Stomach (tissue), 9 donors: Measurements from ENCODE around the gene CETN1. TPM values are rescaled to one million over a fixed set of nuclear protein-coding genes. Genes with fewer than 3 reads are reported as not detected.

Experiments used
- DNase-seq, 2 donors: peaks; one replicate each; pipeline versions ENCODE4 v3.0.0 to v3.0.0-alpha.2; 2013 to 2019
- H3K27ac ChIP-seq, 5 donors: fragments of 200-600 bp in 4 of 5; sonication (generic) in 4 of 5; one replicate each; pipeline ENCODE4 v1.5.1; 2013 to 2019; ENCODE audit warnings: mild to moderate bottlenecking in 1 of 5, moderate library complexity in 1 of 5
- H3K27me3 ChIP-seq, 3 donors: fragments of 200-600 bp; sonication (generic); one replicate each; pipeline ENCODE4 v1.5.1; 2017 to 2019; ENCODE audit warnings: mixed run types in 1 of 3
- H3K36me3 ChIP-seq, 4 donors: fragments of 200-600 bp; sonication (generic); 1 replicate in 3 of 4; 2 replicates in 1 of 4; pipeline ENCODE4 v1.5.1; 2016 to 2019
- H3K4me1 ChIP-seq, 4 donors: fragments of 200-600 bp; sonication (generic); one replicate each; pipeline ENCODE4 v1.5.1; 2016 to 2019
- H3K4me3 ChIP-seq, 4 donors: fragments of 200-600 bp; sonication (generic) in 3 of 4; one replicate each; pipeline ENCODE4 v1.5.1; 2016 to 2019; ENCODE audit warnings: mild to moderate bottlenecking in 1 of 4
- H3K9me3 ChIP-seq, 4 donors: fragments of 200-600 bp; sonication (generic); one replicate each; pipeline ENCODE4 v1.5.1; 2016 to 2019
- EP300 ChIP-seq: sonication (generic); formaldehyde crosslinking; IDR thresholded peaks from one replicate; pipeline ENCODE4 v1.6.1; 2017; ENCODE audit warnings: antibody characterized with exemption
- POLR2A ChIP-seq, 4 donors: fragments of 450-650 bp; IDR thresholded peaks; one replicate each; pipeline ENCODE4 v1.6.1; 2016; ENCODE audit warnings: antibody characterized with exemption in 4 of 4, control low read depth in 2 of 4, mild to moderate bottlenecking in 1 of 4, moderate library complexity in 1 of 4
- POLR2AphosphoS5 ChIP-seq, 3 donors: sonication (generic); formaldehyde crosslinking; IDR thresholded peaks; one replicate each; pipeline ENCODE4 v1.6.1; 2016; ENCODE audit warnings: antibody characterized with exemption in 3 of 3
- WGBS, 5 donors: extraction: QIAGEN DNeasy Blood & Tissue Kit in 3 of 5; methylation state at CpG; one replicate each; pipeline versions ENCODE4 v1.1.5 to v1.1.7; 2013 to 2018; 5-methylcytosine and 5-hydroxymethylcytosine counted together
- intact Hi-C: fragments of 100-400 bp; cut with DNase I; formaldehyde crosslinking; loops from one replicate; pipeline ENCODE4 v1.15.1; 2023; ENCODE audit warnings: low total_unique reads
- polyA plus RNA-seq, 3 donors: library from polyadenylated mRNA; stranded (reverse); fragments of 200-250 nt; gene quantifications; one replicate each; pipeline ENCODE4 v1.2.3, GENCODE V29; 2013
- total RNA-seq, 5 donors: library from RNA; depleted of rRNA; stranded (reverse); fragments of >200 nt; gene quantifications; one replicate each; pipeline versions ENCODE4 v1.1.0 to v1.2.3, GENCODE V29; 2014 to 2016
- TF ChIP-seq, protein P1 (sequence below), 7 experiments: fragments of 450-650 bp in 4 of 7; fragments of 200-600 bp in 3 of 7; sonication (generic) in 3 of 7; IDR thresholded peaks; one replicate each; pipeline ENCODE4 v1.5.1; 2016 to 2019; ENCODE audit warnings: antibody characterized with exemption in 7 of 7, control low read depth in 2 of 7, mild to moderate bottlenecking in 1 of 7
- donor health status: healthy with polysubstance abuse.
- donor health status: Bipolar disorder and iron deficiency.
- donor health status: healthy.

CETN1 gene
- total and polyA plus RNA-seq, 8 donors = not detected

DNA sequence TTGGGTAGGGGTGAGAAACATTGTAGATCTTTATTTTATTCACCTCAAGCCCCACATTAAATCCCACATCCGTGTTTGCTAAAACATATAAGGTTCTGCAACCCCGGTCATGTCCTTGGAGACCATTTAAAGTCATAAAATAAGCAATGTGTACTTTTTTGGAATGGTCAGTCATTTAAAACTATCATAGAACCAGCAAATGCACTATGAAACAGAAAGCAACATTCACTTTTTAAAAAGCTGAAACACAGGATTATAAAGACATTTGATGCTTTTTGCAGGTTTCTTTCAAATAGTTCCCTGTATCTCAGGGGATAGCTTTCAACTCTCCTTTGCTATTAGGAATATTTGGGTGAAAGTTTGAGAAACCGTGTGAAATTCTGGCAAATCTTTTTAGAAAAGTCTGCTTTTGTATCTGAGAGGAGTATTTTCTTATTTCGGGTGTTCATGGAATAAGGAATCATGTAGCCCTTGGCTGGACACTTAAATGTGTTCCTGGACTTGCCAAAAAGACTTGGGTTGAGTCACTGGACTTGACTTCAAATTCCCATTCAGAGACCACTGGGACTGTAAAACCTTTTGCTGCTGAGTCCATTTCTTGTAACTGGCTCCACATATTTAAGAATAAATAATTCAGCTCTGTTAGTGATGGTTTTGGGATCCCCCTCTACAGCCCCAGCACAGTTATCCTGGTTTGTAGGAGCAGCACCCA, 5.9 kb upstream of the CETN1 start:
- intact Hi-C loops = no loop called here
- Histone ChIP-seq H3K27ac (no peak overlapping the region), H3K36me3 (no peaks in the 10 kb centered on the region), H3K27me3 (no peaks in the 10 kb centered on the region), H3K9me3 (no peaks in the 10 kb centered on the region), H3K4me1 (peaks cover 0 to 14% (median 6%) of the 10 kb centered on the region in 4 donors), H3K4me3 (no peak overlapping the region)
- 48 to 73% (median 72%) methylated on average over 4 of the region's 4 CpGs for WGBS, 5 donors
- peak in 1 of 2 donors; percentile 53 for DNase-seq
- TF ChIP-seq POLR2AphosphoS5 (IDR thresholded peaks at IDR 0.05) (no peak), EP300 (no peak), POLR2A (IDR thresholded peaks at IDR 0.05) (no peak)
- TF ChIP-seq, protein P1, sequence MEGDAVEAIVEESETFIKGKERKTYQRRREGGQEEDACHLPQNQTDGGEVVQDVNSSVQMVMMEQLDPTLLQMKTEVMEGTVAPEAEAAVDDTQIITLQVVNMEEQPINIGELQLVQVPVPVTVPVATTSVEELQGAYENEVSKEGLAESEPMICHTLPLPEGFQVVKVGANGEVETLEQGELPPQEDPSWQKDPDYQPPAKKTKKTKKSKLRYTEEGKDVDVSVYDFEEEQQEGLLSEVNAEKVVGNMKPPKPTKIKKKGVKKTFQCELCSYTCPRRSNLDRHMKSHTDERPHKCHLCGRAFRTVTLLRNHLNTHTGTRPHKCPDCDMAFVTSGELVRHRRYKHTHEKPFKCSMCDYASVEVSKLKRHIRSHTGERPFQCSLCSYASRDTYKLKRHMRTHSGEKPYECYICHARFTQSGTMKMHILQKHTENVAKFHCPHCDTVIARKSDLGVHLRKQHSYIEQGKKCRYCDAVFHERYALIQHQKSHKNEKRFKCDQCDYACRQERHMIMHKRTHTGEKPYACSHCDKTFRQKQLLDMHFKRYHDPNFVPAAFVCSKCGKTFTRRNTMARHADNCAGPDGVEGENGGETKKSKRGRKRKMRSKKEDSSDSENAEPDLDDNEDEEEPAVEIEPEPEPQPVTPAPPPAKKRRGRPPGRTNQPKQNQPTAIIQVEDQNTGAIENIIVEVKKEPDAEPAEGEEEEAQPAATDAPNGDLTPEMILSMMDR (IDR thresholded peaks at IDR 0.05) = no peak

DNA sequence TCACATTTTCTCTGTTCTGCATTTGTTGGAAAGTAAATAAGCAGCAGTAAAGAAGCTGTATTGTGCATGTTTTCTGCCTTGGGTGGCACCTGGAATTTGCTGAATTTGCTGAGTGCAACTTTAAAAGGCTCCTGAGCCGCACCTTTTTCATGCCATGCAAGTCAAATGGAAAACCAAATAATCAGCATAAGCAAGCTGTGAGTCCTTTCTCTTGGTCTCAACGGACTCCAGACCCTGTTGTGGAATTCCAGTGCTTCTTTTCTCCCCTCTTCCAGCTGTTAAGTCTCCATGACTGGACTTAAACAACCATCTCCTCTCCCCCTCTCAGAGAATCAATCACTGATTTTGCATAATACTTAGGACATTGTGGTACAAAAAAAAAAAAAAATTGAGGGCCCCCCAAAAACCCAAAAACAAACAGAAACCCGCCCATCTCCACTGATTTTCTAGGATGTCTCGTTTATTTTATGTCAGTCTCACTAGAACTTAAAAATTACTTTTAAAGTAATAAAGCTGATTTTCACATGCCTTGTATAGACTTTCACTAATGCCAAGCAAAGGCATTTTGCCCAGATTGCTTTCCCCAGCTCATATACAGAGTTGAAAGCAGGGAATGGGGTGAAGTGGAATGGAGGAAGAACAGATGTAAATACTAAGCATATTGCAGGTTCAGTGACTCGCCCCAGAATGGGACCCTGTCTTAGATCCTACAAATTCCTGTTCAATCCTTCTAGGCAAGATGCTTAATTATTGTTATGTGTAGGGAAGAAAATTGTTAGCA, 5.1 kb upstream of the CETN1 start:
- H3K4me1 ChIP-seq = peaks cover 0 to 14% (median 6%) of the 10 kb centered on the region in 4 donors
- TF ChIP-seq EP300 (no peak), POLR2AphosphoS5 (IDR thresholded peaks at IDR 0.05) (no peak), POLR2A (IDR thresholded peaks at IDR 0.05) (no peak)
- TF ChIP-seq, protein P1 (IDR thresholded peaks at IDR 0.05) = no peak
- H3K27ac ChIP-seq = no peak overlapping the region
- 31 to 49% (median 39%) methylated on average over 5 of the region's 5 CpGs for WGBS, 5 donors
- H3K36me3 ChIP-seq = no peaks in the 10 kb centered on the region
- DNase-seq = peak in 1 of 2 donors; percentile 49
- no peaks in the 10 kb centered on the region for H3K9me3 ChIP-seq
- H3K27me3 ChIP-seq = no peaks in the 10 kb centered on the region
- no peak overlapping the region for H3K4me3 ChIP-seq
- intact Hi-C loops = no loop called here

DNA sequence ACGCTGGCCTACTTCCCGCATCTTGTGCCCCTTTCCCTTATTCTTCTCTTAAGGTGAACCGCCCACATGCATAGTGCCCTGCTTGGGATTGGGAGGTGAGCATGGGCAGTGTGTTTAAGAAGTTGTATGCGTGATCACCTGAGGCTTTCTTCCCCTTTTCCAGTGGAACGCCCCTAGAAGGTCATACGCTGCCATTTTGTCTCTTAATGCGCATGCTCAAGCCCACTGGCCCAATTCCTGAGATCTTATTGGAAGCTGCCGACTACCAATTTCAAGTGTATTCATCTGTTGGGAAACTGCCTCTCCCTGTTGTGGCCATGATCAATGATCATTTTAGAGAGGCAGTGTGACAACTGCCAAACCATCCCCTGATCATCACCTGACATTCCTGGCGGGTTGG, 3.3 kb upstream of the CETN1 start:
- TF ChIP-seq, protein P1 (IDR thresholded peaks at IDR 0.05) = no peak
- H3K4me1 ChIP-seq = peaks cover 0 to 14% (median 6%) of the 10 kb centered on the region in 4 donors
- H3K9me3 ChIP-seq = no peaks in the 10 kb centered on the region
- H3K4me3 ChIP-seq = no peak overlapping the region
- DNase-seq = no peak
- intact Hi-C loops = no loop called here
- no peaks in the 10 kb centered on the region for H3K36me3 ChIP-seq
- H3K27me3 ChIP-seq = no peaks in the 10 kb centered on the region
- WGBS, 5 donors = 95 to 96% (median 96%) methylated on average over 9 of the region's 9 CpGs
- no peak overlapping the region for H3K27ac ChIP-seq

DNA sequence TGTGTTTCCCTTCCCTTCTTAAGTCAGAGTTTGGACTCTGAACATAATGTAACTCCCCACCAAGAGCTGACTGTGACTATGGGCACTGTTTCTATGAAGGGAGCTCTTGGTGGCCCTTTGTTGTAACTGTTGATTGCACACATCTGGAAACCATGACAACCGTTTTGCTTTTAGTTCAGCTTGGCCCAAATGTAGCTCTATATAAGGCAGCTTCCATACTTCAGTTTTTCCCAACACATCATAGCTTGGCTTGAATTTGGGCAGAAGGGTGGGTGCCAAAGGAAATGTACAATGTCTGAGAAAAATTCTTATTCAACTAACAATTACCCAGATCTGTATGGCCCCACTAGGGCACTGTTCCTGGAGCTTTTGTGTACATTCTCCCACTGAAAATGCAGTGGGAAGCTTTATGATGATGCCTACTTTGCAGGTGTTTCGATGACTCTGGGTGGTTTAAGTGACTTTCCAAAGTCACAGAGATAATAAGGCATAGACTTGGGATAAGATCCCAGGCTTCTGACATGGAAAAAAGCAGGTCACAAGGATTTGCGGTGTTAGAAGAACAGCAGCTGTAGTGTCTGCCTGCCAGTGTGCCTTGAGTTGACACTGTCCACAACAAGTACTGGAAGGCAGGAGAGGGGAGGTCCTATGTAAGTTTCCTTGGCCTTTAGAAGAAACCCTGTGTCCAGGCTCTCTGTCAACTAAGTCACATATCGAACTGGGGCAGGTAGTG, 2.4 kb upstream of the CETN1 start:
- Histone ChIP-seq H3K9me3 (no peaks in the 10 kb centered on the region), H3K36me3 (no peaks in the 10 kb centered on the region), H3K27ac (no peak overlapping the region), H3K4me1 (peaks cover 0 to 19% (median 7%) of the 10 kb centered on the region in 4 donors), H3K4me3 (no peak overlapping the region), H3K27me3 (no peaks in the 10 kb centered on the region)
- intact Hi-C loops = no loop called here
- WGBS, 5 donors = 69 to 81% (median 76%) methylated on average over 3 to 4 of the region's 4 CpGs
- TF ChIP-seq POLR2A (IDR thresholded peaks at IDR 0.05) (no peak), POLR2AphosphoS5 (IDR thresholded peaks at IDR 0.05) (no peak), EP300 (no peak)
- TF ChIP-seq, protein P1 (IDR thresholded peaks at IDR 0.05) = no peak
- DNase-seq = peak in 1 of 2 donors; percentile 85
